ENCODE data around the gene ZNF83. TPM values are rescaled to one million over a fixed set of nuclear protein-coding genes. Genes with fewer than 3 reads are reported as not detected.

Gene ZNF83
- total RNA-seq, 6 experiments from 2014 or later: 2.5 to 5.9 (median 3.3) TPM

- H3K27me3 ChIP-seq: no peaks in the 10 kb centered on the region
- 75% methylated on average over 3 of the region's 3 CpGs for WGBS (ENCODE audit: insufficient coverage, low coverage, low lambda C conversion rate, missing lambda C conversion rate)
- ATAC-seq (no peak), DNase-seq (no peak)
- no peak overlapping the region for H3K27ac ChIP-seq
- H3K4me1 ChIP-seq: no peaks in the 10 kb centered on the region
- intact Hi-C loops (cut with DNase I): no loop called here
- peaks cover 0 to 5% (median 0%) of the 10 kb centered on the region in 4 donors for H3K9me3 ChIP-seq
- TF ChIP-seq CTCF (IDR thresholded peaks at IDR 0.05): no peak
- no peak for TF ChIP-seq POLR2A (IDR thresholded peaks at IDR 0.05)
- H3K4me3 ChIP-seq: no peak overlapping the region
- peaks cover 0 to 2% (median 0%) of the 10 kb centered on the region in 4 donors for H3K36me3 ChIP-seq
Observed at GRCh38 chr19:52592301-52592700, 45.9 kb downstream of the ZNF83 start.

- TF ChIP-seq CTCF (IDR thresholded peaks at IDR 0.05) (no peak), POLR2A (IDR thresholded peaks at IDR 0.05) (no peak)
- intact Hi-C loops (cut with DNase I): no loop called here
- Histone ChIP-seq H3K9me3 (no peaks in the 10 kb centered on the region), H3K4me3 (no peak overlapping the region), H3K27me3 (no peaks in the 10 kb centered on the region), H3K36me3 (peaks cover 0 to 2% (median 0%) of the 10 kb centered on the region in 4 donors), H3K27ac (no peak overlapping the region), H3K4me1 (no peaks in the 10 kb centered on the region)
- DNase-seq (no peak), ATAC-seq (no peak)
- WGBS (ENCODE audit: insufficient coverage, low coverage, low lambda C conversion rate, missing lambda C conversion rate): 91% methylated on average over 5 of the region's 5 CpGs
Observed at GRCh38 chr19:52590728-52591127, 47.4 kb downstream of the ZNF83 start.

GRCh38 chr19:52585604-52586003, 52.6 kb downstream of the ZNF83 start:
- TF ChIP-seq POLR2A (IDR thresholded peaks at IDR 0.05) (no peak), CTCF (IDR thresholded peaks at IDR 0.05) (no peak)
- Histone ChIP-seq H3K9me3 (peaks cover 0 to 11% (median 7%) of the 10 kb centered on the region in 4 donors), H3K4me3 (no peak overlapping the region), H3K36me3 (peaks cover 0 to 18% (median 9%) of the 10 kb centered on the region in 4 donors), H3K4me1 (no peaks in the 10 kb centered on the region), H3K27ac (no peak overlapping the region), H3K27me3 (no peaks in the 10 kb centered on the region)
- intact Hi-C loops (cut with DNase I): no loop called here
- ATAC-seq: no peak
- no peak for DNase-seq
- WGBS (ENCODE audit: insufficient coverage, low coverage, low lambda C conversion rate, missing lambda C conversion rate): 100% methylated on average over 5 of the region's 6 CpGs

GRCh38 chr19:52584736-52585440, 53.3 kb downstream of the ZNF83 start:
- peaks cover 0 to 18% (median 10%) of the 10 kb centered on the region in 4 donors for H3K36me3 ChIP-seq
- ATAC-seq (no peak), DNase-seq (no peak)
- intact Hi-C loops (cut with DNase I): no loop called here
- TF ChIP-seq POLR2A (IDR thresholded peaks at IDR 0.05): no peak
- no peak for TF ChIP-seq CTCF (IDR thresholded peaks at IDR 0.05)
- H3K9me3 ChIP-seq: peaks cover 0 to 13% (median 7%) of the 10 kb centered on the region in 4 donors
- H3K27me3 ChIP-seq: no peaks in the 10 kb centered on the region
- no peaks in the 10 kb centered on the region for H3K4me1 ChIP-seq
- peak overlapping the region in 1 of 3 donors; percentile 19 for H3K4me3 ChIP-seq
- 61% methylated on average over 21 of the region's 39 CpGs for WGBS (ENCODE audit: insufficient coverage, low coverage, low lambda C conversion rate, missing lambda C conversion rate)
- no peak overlapping the region for H3K27ac ChIP-seq

All from right lobe of liver (tissue), 6 donors.